Measurements from ENCODE around the gene RRM2. TPM values are rescaled to one million over a fixed set of nuclear protein-coding genes. Genes with fewer than 3 reads are reported as not detected.
A peak's percentile ranks its signal among the peaks of the same experiment; 100 is the strongest.

Gene RRM2
- total RNA-seq, 1 donor from 2014 or later, result 1.8 TPM

- H3K36me3 ChIP-seq (ENCODE audit: control insufficient read depth, insufficient read depth, low read length), result no peaks in the 10 kb centered on the region
- H3K4me3 ChIP-seq (ENCODE audit: low read depth, low read length), result peak overlapping the region; percentile 4
- peaks cover 23% of the 10 kb centered on the region for H3K27me3 ChIP-seq (ENCODE audit: control insufficient read depth, insufficient read depth, low read length)
- no peak for TF ChIP-seq CTCF (IDR thresholded peaks at IDR 0.05; ENCODE audit: insufficient read depth, low read length, severe bottlenecking)
- DNase-seq (ENCODE audit: low read depth) (no peak), FAIRE-seq (no peak)
Observed at GRCh38 chr2:10080536-10081304, 41.8 kb upstream of the RRM2 start.

GRCh38 chr2:10083046-10083445 lies 39.5 kb upstream of the RRM2 start:
- H3K4me3 ChIP-seq (ENCODE audit: low read depth, low read length), result no peak overlapping the region
- peaks cover 24% of the 10 kb centered on the region for H3K27me3 ChIP-seq (ENCODE audit: control insufficient read depth, insufficient read depth, low read length)
- no peak for FAIRE-seq
- TF ChIP-seq CTCF (IDR thresholded peaks at IDR 0.05; ENCODE audit: insufficient read depth, low read length, severe bottlenecking), result no peak
- no peak for DNase-seq (ENCODE audit: low read depth)
- H3K36me3 ChIP-seq (ENCODE audit: control insufficient read depth, insufficient read depth, low read length), result no peaks in the 10 kb centered on the region

- FAIRE-seq, result no peak
- DNase-seq (ENCODE audit: low read depth), result no peak
- peaks cover 17% of the 10 kb centered on the region for H3K27me3 ChIP-seq (ENCODE audit: control insufficient read depth, insufficient read depth, low read length)
- H3K4me3 ChIP-seq (ENCODE audit: low read depth, low read length), result no peak overlapping the region
- H3K36me3 ChIP-seq (ENCODE audit: control insufficient read depth, insufficient read depth, low read length), result no peaks in the 10 kb centered on the region
- TF ChIP-seq CTCF (IDR thresholded peaks at IDR 0.05; ENCODE audit: insufficient read depth, low read length, severe bottlenecking), result no peak
Observed at GRCh38 chr2:10083692-10084211, 38.8 kb upstream of the RRM2 start.

- no peak overlapping the region for H3K4me3 ChIP-seq (ENCODE audit: low read depth, low read length)
- no peaks in the 10 kb centered on the region for H3K36me3 ChIP-seq (ENCODE audit: control insufficient read depth, insufficient read depth, low read length)
- TF ChIP-seq CTCF (IDR thresholded peaks at IDR 0.05; ENCODE audit: insufficient read depth, low read length, severe bottlenecking), result no peak
- FAIRE-seq, result no peak
- H3K27me3 ChIP-seq (ENCODE audit: control insufficient read depth, insufficient read depth, low read length), result peaks cover 15% of the 10 kb centered on the region
- no peak for DNase-seq (ENCODE audit: low read depth)
Observed at GRCh38 chr2:10084223-10084865, 38.2 kb upstream of the RRM2 start.

- Histone ChIP-seq H3K36me3 (ENCODE audit: control insufficient read depth, insufficient read depth, low read length) (no peaks in the 10 kb centered on the region), H3K27me3 (ENCODE audit: control insufficient read depth, insufficient read depth, low read length) (peaks cover 15% of the 10 kb centered on the region), H3K4me3 (ENCODE audit: low read depth, low read length) (no peak overlapping the region)
- DNase-seq (ENCODE audit: low read depth) (no peak), FAIRE-seq (no peak)
- TF ChIP-seq CTCF (IDR thresholded peaks at IDR 0.05; ENCODE audit: insufficient read depth, low read length, severe bottlenecking), result no peak
Observed at GRCh38 chr2:10085043-10085667, 37.4 kb upstream of the RRM2 start.
